ENCODE measurements around the gene TOM1L2.

DNA sequence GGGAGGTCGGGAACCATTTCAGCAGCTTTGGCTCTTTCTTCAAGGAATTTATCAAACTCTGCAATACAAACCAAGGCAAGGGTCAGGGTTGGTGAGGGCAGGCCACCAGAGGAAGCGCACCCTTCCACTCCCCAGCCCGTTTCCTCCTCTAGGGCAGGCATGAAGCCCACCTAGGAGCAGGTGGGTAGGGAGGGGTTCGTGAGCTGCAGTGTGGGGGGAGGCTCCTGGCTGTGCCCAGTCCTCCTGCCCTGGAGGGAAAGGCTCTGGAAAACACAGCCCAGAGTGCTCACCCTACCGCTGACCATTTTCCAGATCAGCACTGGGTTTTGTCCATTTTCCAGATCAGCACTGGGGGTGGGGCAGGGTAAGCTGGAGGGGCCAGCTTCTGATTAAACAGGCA, 124.5 kb downstream of the TOM1L2 start:
- TF ChIP-seq, protein P1, sequence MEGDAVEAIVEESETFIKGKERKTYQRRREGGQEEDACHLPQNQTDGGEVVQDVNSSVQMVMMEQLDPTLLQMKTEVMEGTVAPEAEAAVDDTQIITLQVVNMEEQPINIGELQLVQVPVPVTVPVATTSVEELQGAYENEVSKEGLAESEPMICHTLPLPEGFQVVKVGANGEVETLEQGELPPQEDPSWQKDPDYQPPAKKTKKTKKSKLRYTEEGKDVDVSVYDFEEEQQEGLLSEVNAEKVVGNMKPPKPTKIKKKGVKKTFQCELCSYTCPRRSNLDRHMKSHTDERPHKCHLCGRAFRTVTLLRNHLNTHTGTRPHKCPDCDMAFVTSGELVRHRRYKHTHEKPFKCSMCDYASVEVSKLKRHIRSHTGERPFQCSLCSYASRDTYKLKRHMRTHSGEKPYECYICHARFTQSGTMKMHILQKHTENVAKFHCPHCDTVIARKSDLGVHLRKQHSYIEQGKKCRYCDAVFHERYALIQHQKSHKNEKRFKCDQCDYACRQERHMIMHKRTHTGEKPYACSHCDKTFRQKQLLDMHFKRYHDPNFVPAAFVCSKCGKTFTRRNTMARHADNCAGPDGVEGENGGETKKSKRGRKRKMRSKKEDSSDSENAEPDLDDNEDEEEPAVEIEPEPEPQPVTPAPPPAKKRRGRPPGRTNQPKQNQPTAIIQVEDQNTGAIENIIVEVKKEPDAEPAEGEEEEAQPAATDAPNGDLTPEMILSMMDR (IDR thresholded peaks at IDR 0.05) = no peak
- no peak for TF ChIP-seq POLR2A (IDR thresholded peaks at IDR 0.05)

Data from lower leg skin (tissue), 3 donors.